ENCODE results near the gene STAT4.

The STAT4 gene

GRCh38 chr2:191150600-191151330 lies at the start of gene STAT4:
Gene STAT4 (minus strand): TSS chr2:191150994. CDS start chr2:191148203, 2,791 bp downstream.
- peak; percentile 32 for DNase-seq (ENCODE audit: low spot score)

- DNase-seq (ENCODE audit: low spot score) = no peak
These were observed 49.2 kb upstream of the STAT4 start for GRCh38 chr2:191199929-191200512.

DNA sequence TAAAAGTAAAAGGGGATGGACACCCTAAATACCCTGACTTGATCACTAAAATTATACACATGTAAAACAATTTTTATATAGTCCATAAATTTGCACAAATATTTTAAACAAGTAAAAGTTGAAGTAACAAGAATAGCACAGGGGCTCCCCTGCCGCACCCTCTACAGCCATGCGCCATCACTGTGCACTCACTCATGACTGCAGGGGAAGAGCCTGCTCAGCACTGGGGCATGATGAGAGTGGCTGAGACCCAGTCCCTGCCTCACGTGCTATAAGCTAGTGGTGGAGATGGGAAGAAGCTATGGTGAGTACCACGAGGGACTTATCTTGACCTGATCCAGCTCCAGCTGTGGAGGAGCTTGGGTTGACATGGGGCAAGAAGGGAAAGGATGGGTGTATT lies 47.5 kb upstream of the STAT4 start:
- DNase-seq (ENCODE audit: low spot score) = no peak

DNA sequence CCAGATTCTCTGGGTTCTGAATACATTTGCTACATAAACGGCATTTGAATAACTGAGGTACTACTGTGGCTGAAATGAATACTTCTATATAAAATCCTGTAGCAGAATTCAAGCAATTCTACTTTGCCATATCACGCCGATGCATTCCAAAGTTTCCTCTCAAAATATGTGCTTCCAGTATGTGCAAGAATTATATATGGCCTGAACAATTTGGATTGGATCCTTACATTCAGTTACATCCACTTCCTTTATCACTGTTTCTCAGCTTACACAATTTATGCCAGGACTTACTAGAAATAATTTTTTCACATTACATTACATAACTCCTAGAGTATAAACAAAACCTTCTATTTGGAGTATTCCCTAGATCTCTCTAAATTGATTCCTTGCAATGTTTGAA lies 46.3 kb upstream of the STAT4 start:
- no peak for DNase-seq (ENCODE audit: low spot score)

DNA sequence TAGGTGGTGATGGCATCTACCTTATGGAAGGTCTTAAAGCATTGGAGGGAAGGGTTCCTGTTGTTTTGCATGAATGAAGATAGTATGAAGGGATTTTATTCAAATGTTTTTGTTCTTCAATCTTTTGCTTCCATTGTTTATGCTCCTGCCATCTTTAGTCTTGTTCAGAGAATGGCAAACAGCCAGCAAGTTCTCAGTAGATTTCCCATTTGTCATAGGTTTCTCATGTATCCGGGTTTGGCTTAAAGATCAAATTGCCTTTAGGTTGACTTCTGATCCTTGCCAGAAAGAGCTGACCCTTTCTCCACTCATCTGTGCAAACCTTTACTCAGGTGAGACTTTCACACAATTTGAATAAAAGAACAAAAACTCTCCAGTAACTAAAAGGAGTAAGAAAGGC lies 44.2 kb upstream of the STAT4 start:
- DNase-seq (ENCODE audit: low spot score) = no peak

GRCh38 chr2:191190861-191191552 lies 40.2 kb upstream of the STAT4 start:
- no peak for DNase-seq (ENCODE audit: low spot score)

GRCh38 chr2:191190435-191190834 lies 39.6 kb upstream of the STAT4 start:
- DNase-seq (ENCODE audit: low spot score) = no peak

GRCh38 chr2:191189112-191189635 lies 38.4 kb upstream of the STAT4 start:
- no peak for DNase-seq (ENCODE audit: low spot score)

DNA sequence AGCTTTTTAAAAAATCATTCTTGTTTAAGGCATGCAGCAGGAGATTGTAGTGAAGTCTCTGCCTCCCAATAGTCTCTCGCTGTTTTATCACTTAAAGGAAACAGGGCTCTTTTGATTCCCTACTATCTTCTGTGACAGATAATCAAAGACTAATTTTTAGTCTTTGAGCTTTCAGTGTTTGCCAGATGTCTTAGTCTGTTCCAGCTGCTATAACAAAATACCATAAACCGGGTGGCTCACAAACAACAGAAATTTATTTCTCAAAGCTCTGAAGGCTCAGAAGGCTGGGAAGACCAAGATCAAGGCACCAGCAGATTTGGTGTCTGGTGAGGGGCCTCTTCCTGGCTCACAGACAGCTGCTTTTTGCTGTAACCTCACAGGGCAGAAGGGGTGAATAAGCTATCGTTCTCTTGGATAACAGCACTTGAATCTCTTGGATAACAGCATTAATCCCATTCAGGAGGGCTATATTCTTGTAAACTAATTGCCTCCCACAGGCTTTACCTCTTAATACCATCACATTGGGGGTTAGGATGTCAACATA lies 37.8 kb upstream of the STAT4 start:
- DNase-seq (ENCODE audit: low spot score) = no peak

GRCh38 chr2:191187105-191187829 lies 36.5 kb upstream of the STAT4 start:
- DNase-seq (ENCODE audit: low spot score) = no peak

GRCh38 chr2:191184457-191184856 lies 33.7 kb upstream of the STAT4 start:
- no peak for DNase-seq (ENCODE audit: low spot score)

GRCh38 chr2:191183516-191183915 lies 32.7 kb upstream of the STAT4 start:
- DNase-seq (ENCODE audit: low spot score) = no peak

- DNase-seq (ENCODE audit: low spot score) = no peak
These were observed 32.3 kb upstream of the STAT4 start for GRCh38 chr2:191183081-191183480.

GRCh38 chr2:191180713-191181112 lies 29.9 kb upstream of the STAT4 start:
- no peak for DNase-seq (ENCODE audit: low spot score)

- DNase-seq (ENCODE audit: low spot score) = no peak
These were observed 29.5 kb upstream of the STAT4 start for GRCh38 chr2:191180276-191180675.

DNA sequence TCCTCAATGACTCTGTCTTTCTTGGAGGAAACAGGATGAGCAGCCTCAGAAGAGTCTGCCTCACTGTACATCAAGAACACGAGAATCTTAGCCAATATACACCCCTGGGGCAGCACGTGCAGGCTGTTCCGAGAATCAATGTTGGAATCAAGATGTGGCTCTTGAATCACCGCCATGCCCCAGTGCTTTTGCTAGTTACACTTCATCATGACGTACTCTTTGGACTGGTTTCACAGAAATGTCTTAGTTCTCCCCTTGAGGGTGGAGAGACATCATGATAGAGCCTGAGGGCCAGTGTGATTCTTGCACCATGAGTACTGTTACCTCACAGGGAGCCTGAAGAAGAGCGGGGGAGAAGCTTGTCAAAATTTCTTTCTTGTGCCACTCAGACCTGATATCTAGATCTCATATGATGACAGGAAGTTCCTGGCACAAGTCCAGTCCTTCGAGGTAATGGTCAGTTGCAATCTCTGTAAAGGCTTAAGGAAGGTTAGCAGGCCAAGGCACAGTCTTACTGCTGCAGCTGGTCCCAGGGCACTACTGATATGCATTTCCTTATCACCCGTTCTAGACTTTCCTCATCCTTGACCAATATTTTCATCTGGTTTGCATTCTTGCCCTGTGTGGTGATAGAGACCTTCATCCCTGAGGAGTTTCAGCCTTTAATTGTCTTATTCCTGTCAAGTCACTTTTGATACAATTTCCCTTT lies 28.2 kb upstream of the STAT4 start:
- DNase-seq (ENCODE audit: low spot score) = no peak

GRCh38 chr2:191177751-191178736 lies 27.2 kb upstream of the STAT4 start:
- no peak for DNase-seq (ENCODE audit: low spot score)

- no peak for DNase-seq (ENCODE audit: low spot score)
These were observed 26.1 kb upstream of the STAT4 start for GRCh38 chr2:191176801-191177438.

GRCh38 chr2:191176305-191176704 lies 25.5 kb upstream of the STAT4 start:
- no peak for DNase-seq (ENCODE audit: low spot score)

GRCh38 chr2:191174442-191174841 lies 23.6 kb upstream of the STAT4 start:
- no peak for DNase-seq (ENCODE audit: low spot score)
